Heart left ventricle (tissue), 13 donors: ENCODE measurements around the gene BMERB1.

Source experiments
- POLR2A ChIP-seq, 2 donors: fragments of 450-650 bp; IDR thresholded peaks; one replicate each; pipeline ENCODE4 v1.6.1; 2017; ENCODE audit warnings: antibody characterized with exemption in 2 of 2, mild to moderate bottlenecking in 2 of 2, moderate library complexity in 2 of 2
- TF ChIP-seq, protein P1 (sequence below), 12 donors: fragments of 200-600 bp; sonication (generic) in 4 of 12; IDR thresholded peaks; one replicate each; pipeline versions ENCODE4 v1.5.0 to v1.8.0; 2018 to 2022; ENCODE audit warnings: antibody characterized with exemption in 12 of 12, mild to moderate bottlenecking in 5 of 12
- donor health status: ischemic (EF 13 %, LVEDD 7.1; RV severe dilation, severe dysfunction).
- donor health status: DM: no; HTN: yes; CAD: no.
- donor health status: DM: no; HTN: no; CAD: no.
- donor health status: ischemic (EF 25% LVEDD 6.9; RV normal size, moderate dysfunction).
- donor health status: ischemic (EF 25% LVEDD 5.7; RV mildly dilated, moderate dysfunction).
- donor health status: ischemic (EF 35%, LVEDD 5.7; RV mildly dilated, moderate dysfunction).
- donor health status: nonischemic (EF 11% LVEDD 7.7; RV severe dilation, severe dysfunction).
- donor health status: DM: yes; HTN: yes; CAD: no.
- donor health status: PGD.
- donor health status: ischemic (EF 29% LVEDD 5.4; RV normal size, mild dysfunction).
- donor health status: nonischemic (EF 23%, LVEDD 6.1; RV moderate dilation, normal function).

DNA sequence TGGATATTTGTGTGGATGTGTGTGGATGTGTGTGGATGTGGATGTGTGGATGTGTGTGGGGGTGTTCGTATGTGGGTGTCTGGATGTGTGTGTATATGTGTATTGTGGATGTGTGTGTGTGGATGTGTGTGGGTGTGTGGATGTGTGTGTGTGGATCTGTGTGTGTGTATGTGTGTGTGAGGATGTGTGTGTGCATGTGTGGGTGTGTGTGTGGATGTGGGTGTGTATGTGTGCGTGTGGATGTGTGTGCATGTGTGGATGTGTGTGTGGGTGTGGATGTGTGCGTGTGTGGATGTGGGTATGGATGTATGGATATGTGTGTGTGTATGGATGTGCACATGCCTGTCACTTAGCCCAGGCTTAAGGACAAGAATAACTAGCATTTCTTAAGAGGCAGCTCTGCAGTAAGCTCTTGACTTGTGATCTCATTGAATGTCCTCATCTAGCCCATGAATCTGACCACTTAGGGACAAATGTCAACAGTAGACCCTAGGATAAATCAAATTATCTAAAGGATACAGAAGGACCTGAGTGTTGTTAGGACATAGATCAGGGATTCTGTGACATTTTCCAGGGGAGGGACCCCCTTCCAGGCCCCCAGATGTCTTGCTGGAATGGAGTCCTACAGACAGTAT is 83.5 kb downstream of the BMERB1 start:
- TF ChIP-seq, protein P1, sequence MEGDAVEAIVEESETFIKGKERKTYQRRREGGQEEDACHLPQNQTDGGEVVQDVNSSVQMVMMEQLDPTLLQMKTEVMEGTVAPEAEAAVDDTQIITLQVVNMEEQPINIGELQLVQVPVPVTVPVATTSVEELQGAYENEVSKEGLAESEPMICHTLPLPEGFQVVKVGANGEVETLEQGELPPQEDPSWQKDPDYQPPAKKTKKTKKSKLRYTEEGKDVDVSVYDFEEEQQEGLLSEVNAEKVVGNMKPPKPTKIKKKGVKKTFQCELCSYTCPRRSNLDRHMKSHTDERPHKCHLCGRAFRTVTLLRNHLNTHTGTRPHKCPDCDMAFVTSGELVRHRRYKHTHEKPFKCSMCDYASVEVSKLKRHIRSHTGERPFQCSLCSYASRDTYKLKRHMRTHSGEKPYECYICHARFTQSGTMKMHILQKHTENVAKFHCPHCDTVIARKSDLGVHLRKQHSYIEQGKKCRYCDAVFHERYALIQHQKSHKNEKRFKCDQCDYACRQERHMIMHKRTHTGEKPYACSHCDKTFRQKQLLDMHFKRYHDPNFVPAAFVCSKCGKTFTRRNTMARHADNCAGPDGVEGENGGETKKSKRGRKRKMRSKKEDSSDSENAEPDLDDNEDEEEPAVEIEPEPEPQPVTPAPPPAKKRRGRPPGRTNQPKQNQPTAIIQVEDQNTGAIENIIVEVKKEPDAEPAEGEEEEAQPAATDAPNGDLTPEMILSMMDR (IDR thresholded peaks at IDR 0.05) = no peak
- no peak for TF ChIP-seq POLR2A (IDR thresholded peaks at IDR 0.05)
